NOMO-1 treated with DMSO at 0.1 percent for 48 hours (cell line): ENCODE data around the gene MGMT.

Experiments
- DNase-seq: peaks from one replicate; lab custom pipeline; 2025; ENCODE audit not compliant: unreplicated experiment; lab: John Stamatoyannopoulos, UW

Gene MGMT

DNA sequence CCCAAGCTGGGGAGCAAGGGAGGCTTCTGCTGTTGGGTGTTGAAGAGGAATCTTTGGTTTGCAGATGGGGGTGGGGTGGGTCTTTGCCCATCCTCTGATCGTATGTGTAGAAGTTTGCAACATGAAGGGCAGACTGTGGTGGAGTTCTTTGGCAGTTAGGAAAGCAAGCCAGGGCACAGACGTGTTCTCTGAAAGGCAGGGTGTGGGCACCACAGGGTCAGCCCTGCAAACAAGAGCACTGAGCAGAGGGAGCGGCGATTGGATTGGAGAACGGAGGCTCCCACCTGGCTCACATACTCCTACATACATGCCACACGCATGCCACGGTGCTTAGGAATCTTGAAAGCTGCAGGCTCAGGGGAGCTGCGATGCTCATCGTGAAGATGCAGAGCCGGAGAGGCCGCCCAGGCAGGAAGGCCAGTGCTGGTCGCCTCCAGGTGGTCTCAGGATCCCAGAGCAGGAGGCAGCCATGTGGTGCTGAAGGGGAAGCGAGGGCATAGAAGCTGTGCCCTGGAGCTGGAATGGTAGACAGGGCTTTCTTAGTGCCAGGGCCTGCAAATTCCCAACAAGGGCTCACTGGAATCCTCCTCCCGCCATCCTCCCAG lies 149.0 kb downstream of the MGMT start:
- no peak for DNase-seq

DNA sequence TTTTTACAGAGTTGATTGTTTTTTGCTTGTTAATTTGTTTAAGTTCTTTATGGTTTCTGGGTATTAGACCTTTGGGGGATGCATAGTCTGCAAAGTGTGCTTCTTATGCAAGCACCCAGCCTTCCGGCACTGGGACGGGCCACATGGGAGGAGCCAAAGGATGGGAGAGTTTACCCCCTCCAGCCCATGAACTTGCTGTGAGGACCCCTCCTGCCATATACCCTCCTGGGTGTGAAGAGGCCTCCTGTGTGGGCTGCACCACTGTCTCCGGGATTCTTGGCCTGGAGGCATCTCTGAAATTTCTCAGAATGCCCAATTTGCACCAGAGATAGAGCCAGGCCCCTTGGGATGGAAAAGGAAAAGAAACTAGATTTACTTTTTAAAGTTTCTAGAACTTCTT lies 150.7 kb downstream of the MGMT start:
- DNase-seq = no peak

DNA sequence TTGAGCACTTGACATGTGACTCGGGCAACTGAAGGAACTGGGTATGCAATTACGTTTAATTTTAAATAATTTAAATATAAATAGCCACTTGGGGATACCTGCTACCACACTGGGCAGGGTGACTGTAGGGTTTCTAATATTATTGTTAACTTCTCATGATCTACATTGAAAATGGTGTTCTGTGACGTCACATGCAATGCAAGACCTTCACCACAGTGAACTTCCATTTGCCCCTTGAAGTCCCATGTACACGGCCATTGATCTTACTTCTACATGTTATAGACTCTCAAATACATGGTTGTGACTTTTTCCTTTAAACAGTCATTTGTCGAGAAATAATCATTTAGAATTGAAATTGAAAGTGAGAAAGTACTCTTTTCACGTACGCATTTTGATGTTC lies 154.0 kb downstream of the MGMT start:
- DNase-seq = no peak

DNA sequence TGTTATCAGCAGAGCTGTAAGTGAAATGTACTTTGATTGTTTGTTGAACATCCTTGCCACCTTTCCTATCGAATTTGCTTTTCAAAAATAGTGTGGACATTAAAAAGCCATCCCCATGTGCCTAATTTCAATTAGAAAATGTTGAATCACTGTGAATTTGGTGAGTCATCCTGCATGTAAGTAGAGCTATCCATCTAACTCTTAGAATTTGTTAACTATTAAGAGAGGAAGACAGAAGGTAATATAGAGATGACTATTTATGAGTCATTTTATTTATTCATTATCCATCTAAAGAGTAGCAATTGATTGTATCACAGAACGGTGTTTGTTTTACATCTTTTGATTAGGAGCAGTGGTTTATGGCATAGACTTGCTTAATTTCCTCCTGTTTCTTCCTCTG lies 154.7 kb downstream of the MGMT start:
- no peak for DNase-seq

DNA sequence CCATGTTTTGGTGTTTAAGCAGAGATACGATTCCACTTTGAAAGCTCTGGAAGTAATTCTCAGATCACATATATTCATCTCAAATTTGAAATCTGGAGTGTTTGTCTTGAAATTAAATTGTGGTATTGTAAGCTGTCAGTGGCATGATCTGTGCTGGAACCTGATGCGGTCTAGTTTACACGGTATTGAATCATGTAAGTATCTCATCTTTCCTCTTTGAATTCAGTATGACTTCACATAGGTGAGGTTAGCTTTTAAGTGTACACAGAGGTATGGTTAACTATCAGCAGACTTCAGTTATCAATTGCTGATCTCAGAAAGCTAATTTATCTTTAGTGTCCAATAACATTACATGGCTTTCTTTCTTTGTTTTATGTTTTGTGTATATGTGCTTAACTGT lies 155.2 kb downstream of the MGMT start:
- no peak for DNase-seq

DNA sequence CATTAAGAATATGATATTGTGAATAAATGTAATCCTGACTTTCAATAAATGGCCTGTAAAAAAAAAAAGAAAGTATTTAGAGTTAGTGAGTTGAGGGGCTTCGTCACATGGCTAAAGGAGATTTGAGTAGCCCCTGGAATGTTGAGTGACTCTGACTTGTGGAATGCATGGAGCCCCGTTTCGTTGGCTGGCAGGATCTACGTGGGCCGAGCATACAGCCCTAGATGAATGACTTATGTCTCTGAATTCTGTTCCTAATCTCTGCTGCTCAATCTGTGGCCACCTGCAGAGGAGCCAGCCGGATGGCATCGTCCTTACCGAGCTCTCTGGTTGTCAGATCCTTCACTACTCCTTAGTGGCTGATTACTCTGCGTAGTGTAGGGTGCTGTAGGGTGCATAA lies 155.7 kb downstream of the MGMT start:
- DNase-seq = no peak

DNA sequence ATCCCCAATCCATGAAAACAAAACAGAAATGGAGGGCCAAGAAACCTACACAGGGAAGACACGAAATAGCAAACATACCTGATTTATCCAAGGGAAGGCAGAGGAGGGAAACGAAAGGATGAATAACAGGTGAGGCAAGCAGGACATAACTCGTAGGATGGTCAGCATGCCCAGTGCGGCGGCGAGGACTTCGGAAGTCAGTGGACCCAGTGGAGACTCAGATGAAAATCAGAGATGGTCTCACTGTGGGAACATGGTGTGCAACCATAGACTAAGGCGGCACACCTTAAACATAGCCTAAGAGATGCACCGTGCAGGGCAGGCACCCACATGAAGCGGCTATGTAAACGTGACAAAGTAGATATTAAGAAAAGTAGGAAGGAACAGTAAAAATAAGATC lies 157.5 kb downstream of the MGMT start:
- DNase-seq = no peak

DNA sequence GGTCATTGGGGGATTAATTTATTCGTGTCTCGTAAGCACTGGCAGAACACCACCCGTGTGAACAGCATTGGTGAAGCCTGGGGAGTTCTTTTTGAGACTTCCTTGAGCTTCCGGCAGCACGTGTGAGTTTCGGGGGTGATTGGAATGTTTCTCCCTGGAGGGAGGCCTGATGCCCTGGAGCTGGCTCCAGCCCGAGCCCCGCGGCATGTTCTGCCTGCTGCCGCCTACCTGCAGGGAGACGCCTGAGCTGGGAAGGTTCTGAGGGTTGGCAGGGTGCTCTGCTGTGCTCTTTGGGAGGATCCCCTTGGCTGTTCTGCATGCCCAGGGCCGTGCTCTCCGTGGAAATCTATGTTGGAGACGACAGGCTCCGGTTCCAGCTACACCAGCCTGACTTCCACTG lies 159.3 kb downstream of the MGMT start:
- no peak for DNase-seq

DNA sequence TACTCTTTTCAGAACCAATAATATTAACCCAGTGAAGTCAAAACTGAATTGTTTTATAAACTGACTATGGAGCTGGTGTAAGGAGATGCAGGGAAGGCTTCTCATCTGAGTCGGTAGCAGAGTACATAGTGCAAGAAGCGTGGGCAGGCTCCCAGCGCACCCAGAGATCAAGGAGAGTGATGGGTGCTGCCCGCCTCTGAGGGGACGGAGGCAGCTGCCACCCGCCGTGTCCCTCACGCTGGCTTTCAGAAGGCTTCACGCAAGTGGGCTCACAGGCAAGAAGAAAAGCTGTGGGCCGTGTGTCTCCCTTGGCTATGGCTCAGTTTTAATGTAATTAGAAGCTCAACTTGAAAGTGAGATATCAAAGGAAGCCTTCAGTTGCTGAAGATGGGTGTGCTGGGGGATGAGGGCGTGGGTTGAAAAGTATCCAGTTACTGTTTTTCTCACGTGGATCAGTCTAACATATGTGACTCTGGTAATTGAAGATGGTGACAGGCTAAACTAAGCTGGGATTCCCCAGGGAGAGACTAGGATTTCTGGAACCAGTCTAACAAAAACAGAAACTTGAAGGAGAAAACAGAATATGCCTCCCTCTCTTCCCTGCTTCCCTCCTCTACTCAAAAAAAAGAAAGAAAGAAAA lies 159.9 kb downstream of the MGMT start:
- no peak for DNase-seq

DNA sequence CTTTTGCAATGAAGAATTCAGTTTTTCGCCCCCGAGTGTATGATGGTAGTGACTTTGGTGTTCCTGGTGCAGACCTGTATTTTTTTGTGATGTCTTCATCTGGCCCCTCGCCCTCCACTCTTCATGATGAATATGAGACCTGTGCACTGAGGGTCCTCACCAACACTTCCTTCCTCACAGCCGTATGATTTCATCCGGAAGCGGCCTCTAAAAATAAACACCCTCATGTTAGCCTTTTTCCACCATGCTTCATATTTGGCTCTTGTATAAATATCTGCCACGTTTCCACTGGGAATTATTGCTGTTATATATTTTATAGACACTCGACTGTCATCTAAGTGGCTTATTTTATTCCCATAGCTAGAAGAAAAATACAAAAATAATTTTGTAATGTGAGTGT lies 160.4 kb downstream of the MGMT start:
- no peak for DNase-seq

DNA sequence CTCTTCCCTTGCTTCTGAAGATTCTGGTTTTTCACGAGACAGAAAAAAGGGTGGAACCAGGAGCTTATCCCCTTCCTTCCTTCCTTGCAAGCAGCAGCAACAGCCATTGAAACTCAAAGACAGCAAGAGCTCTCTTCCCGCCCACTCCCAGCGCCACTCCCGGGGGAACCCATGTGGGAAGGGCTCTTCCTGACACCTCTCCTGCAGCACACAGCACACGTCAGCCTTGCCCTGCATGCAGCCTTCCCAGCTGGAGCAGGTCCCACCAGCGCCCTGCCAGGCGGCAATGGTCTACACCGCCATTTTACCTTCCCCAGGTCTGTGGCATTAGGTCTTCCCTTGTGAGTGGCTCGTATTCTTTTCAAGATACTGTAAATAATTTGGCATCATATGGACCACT lies 161.8 kb downstream of the MGMT start:
- no peak for DNase-seq

DNA sequence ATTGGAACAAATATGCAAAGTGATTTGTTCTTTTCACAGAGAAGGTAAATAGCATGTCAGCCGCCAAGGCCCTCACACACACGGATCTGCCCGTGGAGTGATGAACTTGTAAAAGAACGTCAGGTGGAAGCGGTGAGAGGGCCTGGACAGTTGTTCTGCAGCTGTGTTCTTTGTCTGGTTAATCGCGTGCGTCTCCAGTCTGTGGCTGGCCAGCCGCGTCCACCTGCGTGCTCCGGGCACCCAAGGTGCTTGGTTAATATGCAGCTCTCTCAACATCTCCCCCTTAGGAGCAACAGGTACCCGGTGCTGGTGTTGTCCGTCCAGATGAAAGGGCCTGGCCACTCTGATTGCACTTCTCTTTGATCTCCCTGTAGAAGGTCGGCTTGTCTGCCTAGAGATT lies 162.9 kb downstream of the MGMT start:
- no peak for DNase-seq

DNA sequence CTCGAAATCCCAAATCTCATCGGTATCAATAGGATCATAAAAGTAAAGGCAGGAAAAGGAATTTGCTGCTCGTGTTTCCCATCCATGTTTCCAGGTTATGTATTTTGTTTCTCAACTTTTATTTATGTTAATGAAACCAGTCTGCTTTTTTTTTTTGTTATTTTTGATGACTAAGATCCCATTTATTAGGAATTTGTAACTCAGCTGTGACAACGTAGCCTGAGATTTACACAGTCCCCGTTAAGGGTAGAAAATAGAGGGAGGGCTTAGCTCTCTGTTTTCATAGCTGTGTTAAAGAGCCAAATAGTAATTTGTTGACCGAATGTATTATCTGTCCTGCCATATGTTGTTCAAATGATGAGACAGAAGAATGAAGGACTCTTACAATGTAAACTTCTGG lies 164.0 kb downstream of the MGMT start:
- no peak for DNase-seq

DNA sequence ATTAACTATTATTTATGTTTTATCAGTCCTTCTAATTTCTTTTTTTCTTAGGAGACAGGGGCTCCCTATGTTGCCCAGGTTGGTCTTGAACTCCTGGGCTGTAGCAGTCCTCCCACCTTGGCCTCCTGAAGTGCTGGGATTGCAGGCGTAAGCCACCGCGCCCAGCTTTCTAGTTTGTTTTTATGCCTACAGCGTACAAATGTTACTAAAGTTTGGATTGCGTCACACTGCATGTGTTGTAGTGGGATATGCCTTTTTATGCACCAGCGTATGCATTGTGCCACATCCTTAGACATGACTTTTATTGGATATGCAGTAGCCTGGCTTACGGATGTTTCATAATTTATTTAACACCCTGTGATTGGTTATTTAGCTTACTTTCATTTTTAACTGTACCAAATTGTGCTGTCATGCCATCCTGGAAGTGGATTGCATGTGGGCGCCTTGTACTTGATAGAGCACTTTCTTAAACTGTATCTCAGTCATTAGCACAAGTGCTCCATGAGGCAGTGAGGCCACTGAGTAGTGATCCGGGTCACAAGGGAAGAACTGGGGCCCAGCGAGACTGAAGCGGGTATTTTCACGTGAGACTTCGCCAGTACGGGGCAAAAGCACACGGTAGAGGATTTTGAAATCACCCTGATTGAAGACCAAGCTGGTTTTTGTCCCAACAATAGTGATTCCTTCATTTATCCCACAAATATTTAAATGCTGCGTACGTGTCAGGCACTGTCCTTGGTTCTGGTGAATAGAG lies 165.0 kb downstream of the MGMT start:
- no peak for DNase-seq

DNA sequence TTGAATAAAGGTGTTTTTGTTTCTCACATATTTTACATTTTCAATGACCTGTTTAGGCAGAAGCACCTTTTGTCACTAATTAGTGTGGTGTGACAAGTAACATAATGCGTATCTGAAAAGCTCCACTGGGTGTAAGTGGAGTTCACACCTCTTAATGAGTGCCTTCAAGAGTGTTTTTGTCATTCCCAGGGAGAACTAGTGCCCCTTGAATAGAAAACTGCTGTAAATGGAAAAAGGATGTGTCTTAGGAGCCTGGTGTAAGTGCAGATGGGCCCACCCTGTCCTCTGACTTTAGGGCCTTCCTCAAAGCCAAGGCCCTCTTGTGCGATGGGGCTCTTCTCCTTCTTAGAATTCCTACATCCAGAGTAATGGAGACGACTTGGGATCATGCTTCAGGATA lies 170.0 kb downstream of the MGMT start:
- DNase-seq = no peak

DNA sequence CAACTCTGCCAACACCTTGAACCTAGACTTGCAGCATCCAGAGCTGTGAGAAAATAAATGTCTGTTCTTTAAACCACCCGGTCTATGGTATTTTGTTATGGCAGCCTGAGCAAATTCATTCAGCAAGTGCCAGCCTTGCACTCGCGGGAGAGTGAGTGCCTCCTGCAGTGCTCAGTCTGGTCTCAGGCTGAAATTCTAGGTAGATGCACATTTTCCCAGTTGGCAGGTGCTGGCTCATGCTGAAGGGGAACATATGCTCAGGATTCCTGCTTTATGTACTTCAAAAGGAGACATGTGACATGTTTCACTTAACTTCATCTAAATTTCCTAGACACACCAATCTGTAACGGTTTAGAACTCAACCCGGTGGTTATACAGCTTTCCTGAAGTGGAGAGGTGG lies 170.8 kb downstream of the MGMT start:
- DNase-seq = no peak

DNA sequence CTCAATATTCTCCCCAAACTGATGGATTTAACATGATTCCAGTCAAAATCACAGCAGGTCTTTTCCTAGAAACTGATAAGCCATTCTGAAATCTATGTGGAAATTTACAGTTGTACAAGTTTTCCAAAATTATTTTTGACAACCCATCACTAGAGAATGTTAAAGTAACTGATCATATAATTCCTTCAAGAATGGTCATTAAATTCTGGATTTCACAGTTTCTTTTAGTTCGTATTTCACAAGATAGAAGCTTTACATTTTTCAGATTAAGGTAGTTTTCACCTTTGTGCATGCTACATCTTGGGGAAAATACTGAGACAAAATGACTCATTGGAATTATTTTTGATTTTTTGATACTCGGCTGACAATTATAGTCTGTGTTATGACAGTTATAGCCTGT lies 174.3 kb downstream of the MGMT start:
- no peak for DNase-seq

DNA sequence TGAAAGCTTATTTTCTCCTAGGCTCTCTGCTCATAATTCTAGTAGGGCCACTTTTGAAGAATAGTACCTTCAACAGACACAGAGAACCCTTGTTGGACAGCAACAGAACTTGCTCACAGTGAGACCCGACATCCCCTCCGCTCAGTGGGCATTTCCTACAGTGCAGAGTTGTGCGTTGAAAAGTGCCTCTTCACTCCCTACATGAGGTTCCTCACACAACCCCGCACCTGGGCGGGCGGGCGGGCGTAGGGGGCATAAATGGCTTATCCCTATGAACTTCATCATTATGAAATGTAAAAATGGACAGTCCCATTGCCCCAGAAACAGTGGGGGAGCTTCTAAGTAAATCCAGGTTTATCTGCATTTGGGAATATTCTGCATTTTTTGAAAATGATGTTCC lies 174.9 kb downstream of the MGMT start:
- DNase-seq = no peak

DNA sequence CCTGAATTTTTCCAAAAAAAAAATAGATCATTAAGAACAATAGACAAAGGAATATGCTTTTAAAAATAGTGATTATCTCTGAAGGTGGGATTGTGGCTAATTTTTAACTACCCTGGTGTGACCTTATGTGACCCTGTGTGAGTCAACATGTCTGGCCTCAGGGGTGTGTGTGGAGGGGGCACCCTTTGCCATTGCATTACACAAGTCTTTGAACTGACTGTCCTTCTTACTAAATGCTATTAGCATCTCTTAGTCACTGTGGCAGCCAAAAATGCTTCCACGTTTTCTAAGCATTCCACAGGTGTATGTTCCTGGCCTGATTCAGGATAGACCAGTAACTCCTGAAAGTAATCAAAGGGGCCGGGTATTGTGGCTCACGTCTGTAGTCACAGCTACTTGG lies 175.4 kb downstream of the MGMT start:
- DNase-seq = no peak

DNA sequence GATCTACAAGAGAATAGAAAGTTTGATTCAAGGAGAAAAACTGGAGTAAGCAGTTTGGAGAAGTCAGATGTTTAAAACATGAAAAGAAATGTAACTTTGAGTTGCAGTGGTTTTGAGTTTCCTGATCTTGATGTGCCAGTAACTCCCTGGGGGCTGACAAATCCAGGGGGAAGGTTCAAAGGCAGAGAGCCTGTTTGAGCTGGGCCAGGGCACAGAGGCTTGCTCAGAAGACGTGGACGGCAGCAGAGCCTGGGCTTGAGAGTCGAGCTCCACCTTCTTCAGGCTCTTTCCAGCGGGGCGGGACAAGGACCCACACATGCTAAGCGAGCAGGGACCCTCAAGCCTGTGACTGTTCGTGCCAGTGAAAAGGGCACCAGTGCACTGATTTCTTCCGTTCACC lies 176.2 kb downstream of the MGMT start:
- DNase-seq = no peak

DNA sequence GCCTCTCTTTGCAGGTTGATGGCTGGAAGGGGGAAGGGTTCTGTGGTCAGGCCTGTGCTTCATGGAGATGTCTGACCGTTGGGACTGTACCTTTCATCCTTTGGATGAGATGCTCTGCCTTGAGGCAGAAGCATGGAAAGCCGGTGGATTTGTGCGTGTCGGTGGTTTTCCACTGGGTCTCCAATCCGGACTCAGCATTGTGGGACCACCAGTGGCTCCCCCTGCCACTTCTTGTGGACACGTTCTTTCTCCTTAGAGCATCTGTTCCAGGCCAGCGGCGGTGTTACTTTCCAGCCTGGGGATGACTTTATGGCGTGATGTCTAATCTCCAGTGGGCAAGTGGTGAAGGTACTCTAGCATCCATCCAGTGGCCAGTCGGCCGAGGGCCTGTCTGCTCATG lies 178.4 kb downstream of the MGMT start:
- DNase-seq = no peak

DNA sequence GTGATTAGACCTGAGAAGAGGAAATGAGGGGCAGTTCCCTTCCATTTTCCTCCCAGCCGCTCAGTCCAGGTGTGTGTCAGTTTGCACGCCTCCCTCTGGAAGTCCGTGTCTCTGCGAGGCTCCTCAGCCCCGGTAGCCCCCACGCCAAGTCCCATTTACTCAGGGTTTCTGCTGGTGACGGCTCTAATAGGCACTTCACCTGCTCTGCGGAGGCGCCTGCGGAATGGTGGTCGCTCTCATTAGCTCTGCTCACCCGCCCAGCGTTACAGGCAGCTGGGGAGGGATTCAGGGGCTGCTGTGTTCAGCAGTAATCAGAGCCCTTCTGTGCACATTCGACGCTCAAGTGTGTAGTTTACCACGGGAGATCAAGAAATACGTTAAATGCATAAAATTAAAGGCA lies 179.9 kb downstream of the MGMT start:
- DNase-seq = no peak

DNA sequence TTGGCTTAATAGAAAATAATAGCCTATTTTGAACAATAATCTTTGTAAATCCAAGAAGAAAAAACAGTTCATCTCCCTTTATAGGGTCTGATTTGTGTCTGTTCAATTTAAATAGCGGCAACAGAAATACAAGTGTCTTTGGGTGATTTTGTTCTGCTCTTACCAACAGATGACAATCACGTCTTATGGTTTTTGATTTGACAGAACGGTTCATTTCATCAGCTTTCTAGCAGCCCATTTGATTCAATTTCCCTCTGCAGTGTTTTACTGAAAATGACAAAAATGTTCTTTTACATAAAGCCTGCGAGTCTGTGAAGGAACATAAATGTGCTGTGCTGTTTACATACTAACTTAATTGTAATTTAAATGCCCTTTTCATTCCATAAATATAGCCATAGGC lies 180.5 kb downstream of the MGMT start:
- no peak for DNase-seq
